HG02870 (cell line): ENCODE data around the gene DDT.
"Not testable (repeated sequence)": the region's sequence is repeated elsewhere in the genome, so short reads cannot be mapped to it uniquely, and the experiment has no call there.

Experiments
- ATAC-seq: cut with Tn5 transposase; IDR thresholded peaks from one replicate; pipeline ENCODE4 v1.9.1; 2021; ENCODE audit warnings: mild to moderate bottlenecking, moderate library complexity; ENCODE audit not compliant: unreplicated experiment

The DDT gene

DNA sequence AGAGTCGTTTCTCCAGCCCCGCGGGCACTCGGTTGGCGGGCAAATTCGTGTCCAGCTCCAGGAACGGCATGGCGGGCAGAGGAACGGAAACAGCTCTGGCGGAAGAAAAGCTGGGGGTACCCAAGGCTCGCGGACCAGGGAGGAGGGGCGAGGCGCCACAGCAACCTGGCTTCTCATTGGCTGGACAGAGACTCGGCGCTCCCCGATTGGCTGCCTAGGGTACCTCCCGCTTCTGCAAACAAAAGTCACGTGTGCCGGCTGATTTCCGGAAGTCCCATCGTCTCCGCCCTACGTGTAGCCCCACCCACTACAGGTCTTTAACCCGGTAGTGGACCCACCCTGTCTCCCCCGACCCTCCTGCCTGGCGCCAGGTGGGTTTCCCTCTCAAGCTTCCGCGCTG, at the start of gene DDT:
TSS of gene DDT (minus strand) at position 97 of the 400 bp plus-strand sequence. CDS start at position 70, 27 bp downstream.
- ATAC-seq, result peak; percentile 89

DNA sequence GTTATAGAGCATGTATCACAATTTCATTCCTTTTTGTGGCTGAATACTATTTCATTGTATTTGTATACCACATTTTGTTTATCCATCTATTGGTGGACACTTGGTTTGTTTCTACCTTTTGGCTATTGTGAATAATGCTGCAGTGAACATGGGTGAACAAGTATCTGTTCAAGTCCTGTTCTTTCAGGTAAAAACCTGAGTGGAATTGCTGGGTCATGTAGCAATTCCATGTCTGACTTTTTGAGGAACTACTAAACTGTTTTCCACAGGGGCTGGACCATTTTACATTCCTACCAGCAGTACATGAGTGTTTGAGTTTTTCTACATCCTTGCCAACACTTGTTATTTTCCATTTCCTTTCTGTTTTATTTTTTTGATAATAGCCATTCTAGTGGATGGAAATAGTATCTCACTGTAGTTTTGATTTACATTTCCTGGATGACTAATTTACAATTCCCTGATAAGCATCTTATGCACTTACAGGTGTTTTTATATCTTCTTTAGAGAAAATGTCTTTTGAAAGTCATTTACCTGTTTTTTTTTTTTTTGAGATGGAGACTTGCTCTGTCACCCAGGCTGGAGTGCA, 49.1 kb upstream of the DDT start:
- no peak for ATAC-seq

DNA sequence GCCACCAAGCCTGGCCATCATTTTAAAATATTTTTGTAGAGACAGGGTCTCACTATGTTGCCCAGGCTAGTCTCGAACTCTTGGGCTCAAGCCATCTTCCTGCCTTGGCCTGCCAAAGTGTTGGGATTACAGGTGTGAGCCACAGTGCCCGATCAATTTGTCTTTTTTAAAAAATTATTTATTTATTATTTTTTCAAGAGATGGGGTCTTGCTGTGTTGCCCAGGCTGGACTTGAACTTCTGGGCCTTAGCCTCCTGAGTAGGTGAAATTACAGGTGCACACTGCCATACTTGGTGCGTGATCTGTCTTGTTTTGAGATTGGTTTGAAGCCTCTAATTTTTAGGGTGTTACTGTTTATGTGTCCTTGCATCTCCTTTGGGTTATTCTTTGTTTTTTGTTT, 47.1 kb upstream of the DDT start:
- no peak for ATAC-seq

DNA sequence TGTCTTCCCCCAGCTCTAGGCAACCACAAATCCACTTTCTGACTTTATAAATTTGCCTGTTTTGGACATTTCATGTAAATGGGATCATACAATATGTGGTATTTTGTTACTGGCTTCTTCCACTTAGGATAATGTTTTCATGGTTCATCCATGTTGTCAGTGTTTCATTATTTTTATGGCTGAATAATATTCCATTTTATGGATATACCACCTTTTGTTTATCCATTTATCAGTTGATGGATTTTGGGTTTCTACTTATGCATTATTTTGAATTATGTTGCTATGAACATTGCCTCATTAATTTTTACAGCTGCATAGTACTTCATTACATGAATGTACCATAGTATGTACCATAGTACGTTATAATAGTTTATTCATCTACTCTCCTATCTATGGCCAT, 41.9 kb upstream of the DDT start:
- no peak for ATAC-seq

DNA sequence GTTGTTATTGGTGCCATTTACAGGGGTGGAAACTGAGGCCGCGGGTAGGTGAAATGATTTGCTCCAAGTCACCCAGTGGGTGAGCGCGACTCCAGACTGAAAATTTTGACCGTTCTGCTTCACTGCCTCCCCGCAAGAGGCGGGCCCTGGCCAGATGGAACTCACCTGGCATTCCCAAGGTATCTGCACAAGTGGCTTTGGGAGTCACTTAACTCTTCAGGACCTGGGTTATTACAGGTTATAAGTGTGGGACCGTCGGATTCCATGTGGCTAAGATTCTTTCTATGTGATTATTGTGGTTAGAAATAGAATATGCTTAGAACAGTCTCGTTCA, 37.5 kb upstream of the DDT start:
- ATAC-seq, result no peak

DNA sequence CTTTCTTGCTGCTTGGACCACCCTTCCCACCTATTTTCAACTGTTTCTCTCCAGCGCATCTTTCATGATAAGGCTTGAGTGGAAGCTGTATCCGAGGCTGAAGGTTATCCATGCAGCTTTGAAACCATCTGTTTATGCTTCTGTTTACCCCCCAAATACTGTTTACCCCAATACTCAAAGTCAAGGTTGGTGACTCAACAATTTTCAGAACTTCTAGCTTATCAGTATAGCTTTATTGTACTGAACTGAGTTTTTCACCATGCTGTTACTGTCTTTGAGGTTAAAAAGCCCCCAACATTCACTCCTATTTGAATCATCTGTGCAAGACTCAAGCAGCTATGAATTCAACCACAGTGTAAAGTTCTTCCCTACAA, 35.8 kb upstream of the DDT start:
- no peak for ATAC-seq

DNA sequence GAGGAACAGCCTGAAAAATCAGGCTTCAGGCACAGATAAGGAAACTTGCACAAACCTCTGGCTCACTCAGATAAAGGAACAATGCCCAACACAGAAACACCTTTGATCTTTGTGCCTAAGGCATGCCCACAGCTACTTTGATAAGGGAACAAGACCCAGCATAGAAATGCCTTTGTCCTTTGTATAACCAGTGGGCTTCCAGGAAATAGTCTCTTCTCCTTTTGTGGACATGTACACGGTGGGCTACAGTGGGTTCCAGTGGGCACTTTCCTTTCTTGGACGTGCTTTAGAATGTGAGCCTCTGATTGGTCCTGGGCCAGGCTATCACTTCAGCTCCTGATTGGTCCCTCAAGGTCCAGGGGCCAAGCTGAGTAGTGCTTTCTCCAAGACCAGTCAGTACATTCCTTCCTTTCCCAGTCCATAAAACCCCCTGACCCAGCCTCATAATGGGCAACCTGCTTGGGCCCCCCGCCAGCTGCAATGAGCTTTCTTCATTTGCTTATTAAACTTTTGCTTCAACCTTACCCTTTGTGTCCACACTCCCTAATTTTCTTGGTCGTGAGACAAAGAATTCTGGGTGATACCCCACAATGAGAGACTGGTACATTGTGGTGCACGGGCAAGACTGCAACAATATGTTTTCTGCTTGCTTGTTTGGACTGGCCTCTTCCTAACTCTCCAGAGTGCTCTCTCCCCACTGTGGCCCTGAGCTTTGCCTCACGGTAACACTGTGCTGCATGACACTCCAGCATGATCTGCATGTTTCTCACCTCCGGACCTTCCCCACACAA, 35.2 kb upstream of the DDT start:
- ATAC-seq, result no peak

DNA sequence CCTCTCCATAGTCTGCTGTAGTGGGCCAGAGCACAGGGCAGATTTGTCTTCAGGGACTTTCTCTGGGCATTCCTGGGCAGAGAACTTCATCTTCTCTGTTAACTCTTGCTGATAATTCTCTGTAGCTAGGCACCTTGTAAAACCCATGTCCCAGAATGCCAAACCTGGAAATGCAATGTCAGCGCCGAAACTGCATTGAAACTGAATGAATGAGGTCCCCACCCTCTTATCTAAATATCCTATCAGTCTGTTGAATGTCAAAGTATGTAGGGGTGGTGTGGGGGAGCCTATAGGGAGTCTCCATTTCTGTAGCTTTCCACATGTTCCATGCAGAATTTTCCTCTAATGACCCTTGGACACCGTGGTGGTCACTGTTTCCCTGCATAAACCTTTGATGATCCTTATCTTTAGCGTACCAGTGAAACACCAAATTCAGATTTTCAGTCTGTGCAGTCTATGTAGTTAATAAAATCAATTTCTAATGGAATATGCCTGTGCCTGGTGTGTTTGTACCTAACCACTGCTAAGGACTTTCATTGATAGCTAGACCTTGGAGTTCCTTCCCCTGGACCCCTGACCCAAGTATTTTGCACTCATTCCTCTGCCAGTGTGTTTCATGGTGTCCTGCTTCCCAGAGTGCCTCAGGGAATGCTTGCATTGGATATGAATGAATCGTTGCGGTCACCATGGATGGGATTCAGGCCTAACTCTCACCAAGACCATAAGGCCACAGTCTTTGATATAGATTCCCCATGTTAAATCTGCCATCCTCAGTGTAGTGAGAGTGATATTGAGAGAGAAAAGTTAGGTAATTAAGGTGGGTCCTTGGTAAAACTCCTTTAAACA, 34.4 kb upstream of the DDT start:
- ATAC-seq, result no peak

DNA sequence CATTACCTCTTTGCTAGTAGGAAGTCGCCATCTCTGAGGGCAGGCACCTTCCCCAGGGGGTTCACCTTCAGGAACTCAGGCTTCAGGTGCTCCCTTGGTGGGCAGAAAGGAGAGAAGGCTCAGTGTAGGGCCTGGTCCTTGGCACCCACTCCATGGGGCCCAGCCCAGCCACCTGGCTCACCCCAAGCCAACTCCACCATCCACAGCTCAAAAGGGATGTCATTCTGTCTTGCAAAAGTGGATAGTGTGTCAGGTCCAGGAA, 33.7 kb upstream of the DDT start:
- no peak for ATAC-seq

DNA sequence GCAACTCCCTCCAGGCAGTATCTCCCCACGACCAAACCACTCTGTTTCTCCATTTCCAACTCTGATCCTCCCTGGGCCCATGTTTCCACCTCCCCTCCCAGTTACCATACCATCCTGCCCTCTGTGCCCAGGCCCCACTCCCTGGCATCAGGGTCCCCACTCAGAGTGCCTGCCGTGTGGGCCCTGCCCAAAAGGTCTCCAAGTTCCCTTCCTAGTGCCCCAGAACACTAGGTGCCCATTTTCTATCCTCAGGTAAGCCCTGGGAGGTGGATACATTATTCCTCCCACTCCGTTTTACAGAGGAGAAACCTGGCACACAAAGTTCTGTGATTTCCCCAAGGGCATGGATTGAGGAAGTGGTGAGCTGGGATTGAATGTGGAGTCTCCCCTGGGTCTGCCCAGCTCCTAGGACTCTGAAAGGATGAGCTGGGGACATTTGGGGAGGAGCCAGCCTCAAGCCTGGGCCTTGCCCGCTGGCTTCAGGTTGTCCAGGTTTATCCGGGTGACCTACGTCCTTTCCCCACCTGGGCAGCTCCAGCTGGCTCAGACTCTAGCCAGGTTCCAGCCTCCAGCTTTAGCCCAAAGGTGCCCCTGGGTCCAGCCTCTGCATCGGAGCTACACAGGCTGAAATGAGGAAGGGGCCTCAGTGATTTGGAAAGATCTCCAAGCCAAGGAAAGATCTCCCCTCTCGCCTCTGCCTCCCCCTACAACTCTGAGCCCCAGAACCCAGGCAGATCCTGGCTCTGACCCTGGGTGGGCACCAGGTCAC, 33.2 kb upstream of the DDT start:
- no peak for ATAC-seq

DNA sequence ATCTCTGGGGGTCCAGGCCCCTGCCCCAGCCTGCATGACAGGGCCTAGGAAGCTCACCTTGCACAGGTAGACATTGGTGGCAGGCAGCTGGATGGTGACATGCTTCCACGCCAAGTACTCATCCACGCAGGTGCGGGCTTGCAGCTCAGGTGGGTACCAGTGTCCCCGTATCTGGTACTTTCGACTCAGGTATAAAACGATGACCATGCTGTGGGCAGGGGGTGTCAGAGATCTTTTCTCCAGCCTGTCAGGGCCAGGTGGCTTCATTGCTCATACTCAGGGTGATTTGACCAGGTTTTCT, 32.6 kb upstream of the DDT start:
- ATAC-seq, result no peak

DNA sequence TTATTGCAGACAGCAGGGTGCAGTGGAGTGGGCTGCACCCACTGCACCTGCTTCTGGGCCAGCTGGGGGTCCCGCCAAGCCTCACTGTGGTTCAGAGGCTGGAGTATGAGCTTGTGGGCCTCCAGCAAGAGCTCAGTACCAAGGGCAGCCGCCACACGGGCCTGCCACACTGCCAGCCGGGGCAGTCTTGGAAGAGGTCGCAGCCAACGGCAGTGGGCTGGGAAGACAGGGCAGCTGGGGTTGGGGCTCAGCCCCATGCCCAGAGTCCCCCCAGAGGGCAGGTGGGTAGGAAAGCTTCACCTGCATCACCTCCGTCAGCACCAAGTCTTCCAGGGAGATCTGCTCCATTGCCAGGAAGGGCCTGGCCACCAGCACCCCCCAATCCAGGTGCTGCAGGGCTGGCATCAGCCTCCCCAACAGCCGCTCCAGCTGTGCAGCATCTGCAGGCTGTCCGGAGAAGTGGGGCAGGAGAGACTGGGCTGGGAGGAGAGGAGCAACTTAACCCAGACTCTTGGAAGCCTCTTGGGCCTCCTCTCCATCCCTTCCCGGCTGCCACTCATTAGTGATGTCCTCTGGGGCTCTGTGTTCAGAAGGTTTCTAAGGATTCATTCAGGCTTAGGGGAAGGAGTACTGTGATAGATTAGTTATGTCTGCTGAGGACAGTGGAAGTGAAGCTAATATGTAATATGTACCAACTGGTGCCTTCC, 32.1 kb upstream of the DDT start:
- no peak for ATAC-seq

DNA sequence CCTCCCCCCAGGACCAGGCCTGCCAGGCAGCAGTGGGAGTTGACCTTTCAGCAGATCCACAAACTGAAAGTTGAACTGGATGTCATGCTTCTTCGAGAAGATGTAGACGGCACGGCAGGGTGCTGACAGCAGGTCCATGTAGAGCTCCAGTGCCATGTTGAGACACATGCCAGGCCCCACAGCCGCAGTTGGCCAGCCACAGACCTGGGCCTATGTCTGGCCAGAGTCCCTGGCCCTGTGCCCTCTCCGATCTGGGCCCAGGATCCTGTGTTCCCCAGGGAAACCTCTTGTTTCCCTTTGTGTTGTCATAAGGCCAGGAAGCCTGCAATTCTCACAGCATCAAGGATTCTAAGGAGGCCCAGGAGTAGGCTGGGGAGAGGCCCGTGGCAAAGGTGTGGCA, 31.0 kb upstream of the DDT start, which contains the start of gene GSTT4:
TSS of gene GSTT4 (minus strand) at position 253 of the 400 bp plus-strand sequence. CDS start at position 156, 97 bp downstream.
- ATAC-seq, result no peak

DNA sequence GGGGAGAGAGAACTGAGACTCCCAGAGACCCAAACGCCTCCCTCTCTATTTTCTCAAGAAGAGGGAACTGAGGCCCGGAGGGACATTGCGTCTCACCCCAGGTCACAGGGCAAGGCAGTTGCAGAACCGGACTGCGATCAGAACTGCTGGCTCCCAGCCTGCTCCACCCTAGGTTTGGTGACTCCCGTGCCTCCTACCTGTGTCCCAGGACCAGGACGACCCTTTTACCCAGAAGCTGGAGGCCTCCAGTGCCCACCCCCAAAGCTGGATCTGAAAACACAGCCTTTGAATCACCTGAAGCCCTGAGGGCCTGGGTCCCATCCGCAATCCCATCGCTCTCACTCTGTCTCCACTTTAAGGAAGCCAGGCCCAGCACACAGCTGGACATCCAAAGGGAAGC, 29.6 kb upstream of the DDT start:
- ATAC-seq, result no peak

DNA sequence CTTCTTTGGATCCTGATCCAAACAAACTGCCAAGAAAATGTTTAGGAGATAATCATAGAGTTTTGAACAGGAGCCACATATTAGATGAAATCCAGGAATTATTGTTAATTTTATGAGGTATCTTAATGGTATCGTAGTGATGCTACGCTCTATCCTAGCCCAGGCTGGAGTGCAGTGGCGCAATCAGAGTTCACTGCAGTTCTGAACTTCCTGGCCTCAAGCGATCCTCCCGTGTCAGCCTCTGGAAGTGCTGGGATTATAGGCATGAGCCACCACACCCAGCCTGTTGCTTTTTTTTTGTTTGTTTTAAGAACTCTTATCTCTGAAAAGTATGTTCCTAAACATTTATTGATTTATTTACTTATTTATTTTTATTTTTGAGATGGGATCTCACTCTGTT, 28.6 kb upstream of the DDT start:
- ATAC-seq, result no peak

DNA sequence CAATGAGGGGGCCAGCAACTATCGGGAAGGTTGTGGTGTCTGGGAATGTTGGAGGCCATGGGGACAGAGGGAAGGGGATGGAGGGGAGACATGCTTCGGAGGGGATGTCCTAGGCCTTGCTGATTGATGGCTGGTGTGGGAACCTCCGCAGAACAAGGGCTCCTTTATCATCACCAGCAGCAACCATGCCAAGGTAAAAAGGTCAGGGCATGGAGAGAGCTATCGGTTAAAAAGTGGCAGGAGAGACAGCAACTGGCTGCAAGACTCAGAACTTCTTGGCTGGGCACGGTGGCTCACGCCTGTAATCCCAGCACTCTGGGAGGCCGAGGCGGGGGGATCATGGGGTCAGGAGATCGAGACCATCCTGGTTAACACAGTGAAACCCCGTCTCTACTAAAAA, 28.0 kb upstream of the DDT start:
- no peak for ATAC-seq

DNA sequence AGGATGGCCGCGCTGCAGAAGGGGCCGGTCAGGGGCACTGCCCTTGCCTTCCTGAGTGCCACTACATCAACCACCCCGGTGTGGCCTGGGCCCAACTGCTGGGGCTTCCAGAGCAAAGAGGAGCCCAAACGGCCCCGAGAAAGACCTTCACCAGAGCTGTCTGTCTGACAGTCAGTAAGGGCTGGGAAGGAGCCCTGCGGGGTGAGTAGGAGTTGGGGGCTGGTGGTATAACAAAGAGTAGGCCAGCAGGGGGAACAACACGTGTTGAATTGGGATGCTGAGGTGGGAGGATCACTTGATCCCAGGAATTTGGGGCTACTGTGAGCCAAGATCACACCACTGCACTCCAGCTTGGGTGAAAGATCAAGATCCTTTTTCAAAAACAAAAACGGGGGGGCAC, 27.1 kb upstream of the DDT start:
- ATAC-seq, result no peak

DNA sequence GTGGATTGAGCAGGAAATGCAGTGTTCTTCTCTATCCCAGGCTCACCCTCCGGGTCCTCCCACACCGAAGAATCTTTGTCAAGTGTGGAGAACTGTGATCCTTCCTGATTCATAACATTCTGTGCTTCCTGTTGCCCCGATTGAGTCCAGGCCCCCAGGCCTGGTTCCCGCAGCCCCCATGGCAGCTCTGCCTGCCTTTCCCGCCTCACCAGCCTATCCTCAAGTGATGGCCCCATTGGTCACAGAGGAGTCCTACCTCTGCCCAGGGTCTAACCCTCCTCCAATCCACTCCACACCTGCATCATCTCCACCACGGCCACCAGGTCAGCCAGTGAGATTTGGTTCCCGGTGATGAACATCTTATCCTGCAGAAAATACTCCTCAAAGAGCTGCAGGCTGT, 25.5 kb upstream of the DDT start:
- ATAC-seq, result not testable (repeated sequence)

DNA sequence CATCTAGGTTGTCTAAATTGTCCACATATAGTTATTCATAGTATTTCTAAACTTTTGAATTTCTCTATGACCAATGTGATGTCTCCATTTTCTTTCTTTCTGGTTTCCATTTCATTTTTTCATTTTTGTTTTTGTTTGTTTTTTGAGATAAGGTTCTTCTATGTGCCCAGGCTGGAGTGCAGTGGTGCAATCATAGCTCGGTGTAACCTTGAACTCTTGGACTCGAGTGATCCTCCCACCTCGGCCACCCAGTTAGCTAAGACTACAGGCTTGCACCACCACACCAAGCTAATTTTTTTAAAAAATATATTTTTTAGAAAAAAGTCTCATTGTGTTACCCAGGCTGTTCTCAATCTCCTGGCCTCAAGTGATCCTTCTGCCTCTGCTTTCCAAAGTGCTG, 22.9 kb upstream of the DDT start:
- no peak for ATAC-seq

DNA sequence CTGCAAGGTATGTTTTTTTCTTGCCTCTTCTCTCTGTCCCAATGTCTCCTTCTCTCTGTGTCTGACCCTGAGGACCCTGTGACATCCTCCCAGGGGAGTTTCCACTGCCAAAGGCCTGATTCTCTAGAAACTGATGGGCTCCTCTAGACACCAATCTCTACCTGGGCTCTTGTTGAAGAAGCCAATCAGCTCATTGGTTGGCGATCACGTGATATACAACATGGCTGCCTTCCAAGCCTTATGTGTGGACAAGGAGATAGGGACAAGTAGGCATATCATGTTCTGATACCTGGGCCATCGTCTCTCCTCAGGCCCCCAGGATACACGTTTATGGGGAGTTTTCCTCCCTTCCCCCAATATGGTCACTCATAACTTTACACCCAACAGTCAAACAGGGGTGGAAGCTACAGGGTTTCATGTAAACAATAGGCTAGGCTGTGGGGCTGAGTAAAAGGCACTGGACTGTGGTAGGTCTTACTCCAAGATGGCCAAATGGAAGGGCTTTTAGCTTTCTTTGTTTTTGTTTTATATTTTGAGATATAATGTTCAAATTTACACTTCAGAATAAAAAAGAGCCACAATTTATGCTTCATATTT, 19.4 kb upstream of the DDT start:
- ATAC-seq, result not testable (repeated sequence)

DNA sequence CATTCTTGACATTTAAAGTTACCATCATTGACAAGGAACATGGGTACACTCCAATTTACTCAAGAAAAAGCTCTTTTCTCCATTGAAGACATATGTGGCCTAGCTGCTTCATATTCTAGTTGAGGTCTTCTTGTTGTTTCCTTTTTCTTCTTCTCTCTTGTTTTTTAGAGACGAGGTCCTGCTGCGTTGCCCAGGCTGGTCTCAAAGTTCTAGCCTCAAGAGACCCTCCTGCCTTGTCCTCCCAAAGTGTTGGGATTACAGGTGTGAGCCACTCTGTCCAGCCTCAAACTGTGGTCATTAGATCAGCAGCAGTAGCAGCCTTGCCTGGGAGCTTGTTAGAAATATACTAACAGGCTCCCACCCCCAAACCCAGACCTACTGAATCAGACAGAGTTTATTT, 18.8 kb upstream of the DDT start:
- not testable (repeated sequence) for ATAC-seq
